ENCODE results near the gene PAFAH1B2.

PAFAH1B2 gene

GRCh38 chr11:117225553-117226170 is 81.6 kb downstream of the PAFAH1B2 start:
- no peak for DNase-seq
